HepG2 (cell line): ENCODE results near the gene NOL4L. TPM values are rescaled to one million over a fixed set of nuclear protein-coding genes. Genes with fewer than 3 reads are reported as not detected.
A peak's percentile ranks its signal among the peaks of the same experiment; 100 is the strongest.

Experiments
- ATF4 ChIP-seq, 2 experiments: fragments of 450-650 bp in 1 of 2; sonication (generic) in 1 of 2; formaldehyde crosslinking; IDR thresholded peaks; 2 replicates each; pipeline versions ENCODE4 v1.5.0 to v1.8.0; 2020 to 2022; ENCODE audit warnings: mild to moderate bottlenecking in 1 of 2, missing genetic modification reagents in 1 of 2
- FLYWCH1 ChIP-seq: sonication (generic); formaldehyde crosslinking; IDR thresholded peaks from 2 replicates; pipeline ENCODE4 v1.8.1; 2023; ENCODE audit warnings: mild to moderate bottlenecking, missing genetic modification reagents
- MED8 ChIP-seq: sonication (generic); formaldehyde crosslinking; IDR thresholded peaks from 2 replicates; pipeline ENCODE4 v1.8.1; 2023; ENCODE audit warnings: mild to moderate bottlenecking, missing genetic modification reagents; ENCODE audit not compliant: insufficient replicate concordance
- MXI1 ChIP-seq: IDR thresholded peaks from 3 replicates; pipeline ENCODE4 v1.6.1; 2012; ENCODE audit warnings: low read depth, low read length, inconsistent platforms, borderline replicate concordance
- NFKBIZ ChIP-seq: IDR thresholded peaks from 2 replicates; pipeline ENCODE4 v1.6.1; 2018; ENCODE audit warnings: missing genetic modification reagents, missing compliant biosample characterization
- RFXANK ChIP-seq: IDR thresholded peaks from 2 replicates; pipeline ENCODE4 v1.6.1; 2016
- STAT5B ChIP-seq: sonication (generic); formaldehyde crosslinking; IDR thresholded peaks from 2 replicates; pipeline ENCODE4 v1.4.0; 2020; ENCODE audit warnings: missing genetic modification reagents
- TFDP2 ChIP-seq: sonication (generic); formaldehyde crosslinking; IDR thresholded peaks from 2 replicates; pipeline ENCODE4 v1.4.0; 2020; ENCODE audit warnings: missing genetic modification reagents
- ZBTB1 ChIP-seq: sonication (generic); formaldehyde crosslinking; IDR thresholded peaks from 2 replicates; pipeline ENCODE4 v1.4.0; 2020; ENCODE audit warnings: missing genetic modification reagents, borderline replicate concordance
- ZNF251 ChIP-seq: sonication (generic); formaldehyde crosslinking; IDR thresholded peaks from 2 replicates; pipeline ENCODE4 v1.9.0; 2021; ENCODE audit warnings: mild to moderate bottlenecking, missing genetic modification reagents
- ZNF318 ChIP-seq: sonication (generic); formaldehyde crosslinking; IDR thresholded peaks from 2 replicates; pipeline ENCODE4 v1.4.0; 2020; ENCODE audit warnings: mild to moderate bottlenecking, missing genetic modification reagents
- ZNF33B ChIP-seq: sonication (generic); formaldehyde crosslinking; IDR thresholded peaks from 2 replicates; pipeline ENCODE4 v1.5.1; 2020; ENCODE audit warnings: mild to moderate bottlenecking, missing genetic modification reagents
- ZNF354B ChIP-seq: sonication (generic); formaldehyde crosslinking; IDR thresholded peaks from 2 replicates; pipeline ENCODE4 v1.8.0; 2022; ENCODE audit warnings: mild to moderate bottlenecking, missing genetic modification reagents
- ZNF557 ChIP-seq: sonication (generic); formaldehyde crosslinking; IDR thresholded peaks from 2 replicates; pipeline ENCODE4 v1.4.0; 2020; ENCODE audit warnings: missing genetic modification reagents
- ZNF746 ChIP-seq: sonication (generic); formaldehyde crosslinking; IDR thresholded peaks from 2 replicates; pipeline ENCODE4 v1.8.0; 2022; ENCODE audit warnings: mild to moderate bottlenecking, missing genetic modification reagents
- ZNF782 ChIP-seq: sonication (generic); formaldehyde crosslinking; IDR thresholded peaks from 2 replicates; pipeline ENCODE4 v1.4.0; 2020; ENCODE audit warnings: missing genetic modification reagents, mild to moderate bottlenecking, borderline replicate concordance
- ZNF850 ChIP-seq: sonication (generic); formaldehyde crosslinking; conservative IDR thresholded peaks from 2 replicates; pipeline ENCODE4 v1.9.0; 2021; ENCODE audit warnings: mild to moderate bottlenecking, missing genetic modification reagents
- ZSCAN12 ChIP-seq: sonication (generic); formaldehyde crosslinking; IDR thresholded peaks from 2 replicates; pipeline ENCODE4 v1.9.0; 2021; ENCODE audit warnings: mild to moderate bottlenecking, missing genetic modification reagents
- ZSCAN22 ChIP-seq: sonication (generic); formaldehyde crosslinking; IDR thresholded peaks from 2 replicates; pipeline ENCODE4 v1.4.0; 2020; ENCODE audit warnings: mild to moderate bottlenecking, missing genetic modification reagents
- polyA plus RNA-seq, 8 experiments: library from polyadenylated mRNA; depleted of rRNA in 3 of 8; stranded (reverse) in 7 of 8; unstranded in 1 of 8; fragments of >200 nt; fragmentation: Illumina TruSeq in 4 of 8; extraction: Trizol in 4 of 8; gene quantifications; 2 replicates each; pipeline versions ENCODE4 v1.2.1 to v1.2.3, GENCODE V29; 2011 to 2016; ENCODE audit warnings: low read depth in 4 of 8, missing spikeins in 1 of 8, mixed read lengths in 1 of 8; ENCODE audit not compliant: insufficient read depth in 1 of 8
- total RNA-seq, 5 experiments: library from RNA; depleted of rRNA; stranded (reverse); fragments of >200 nt; fragmentation: Illumina TruSeq; extraction: Trizol; gene quantifications; 2 replicates each; pipeline ENCODE4 v1.2.3, GENCODE V29; 2016; ENCODE audit warnings: low read depth in 1 of 5

NOL4L gene
- total and polyA plus RNA-seq, 2 of the 13 experiments (the other 11 are each of a cell fraction or from before 2014, with no cell fraction given): 16.6 to 35.4 TPM

GRCh38 chr20:32543570-32544259 is 41.4 kb downstream of the NOL4L start (continued):
- peak; percentile 97 for TF ChIP-seq ZNF318
- TF ChIP-seq MXI1: peak; percentile 74; the same call in 1 of the 3 replicates
- TF ChIP-seq ATF4 (CRISPR knock-in tag; IDR thresholded peaks at IDR 0.05): peak in 1 of 2 experiments; percentile 89; a peak in 2 of 4 replicates
- TF ChIP-seq ZBTB1 (CRISPR knock-in tag): no peak
- peak; percentile 99 for TF ChIP-seq MED8
- TF ChIP-seq ZNF850 (CRISPR knock-in tag): peak; percentile 97
- TF ChIP-seq FLYWCH1: no peak
- peak; percentile 97 for TF ChIP-seq ZNF557 (CRISPR knock-in tag)
- peak; percentile 94 for TF ChIP-seq ZNF33B (CRISPR knock-in tag)
- TF ChIP-seq RFXANK (CRISPR knock-in tag): peak; percentile 64; the same call in 1 of the 2 replicates
- peak; percentile 92 for TF ChIP-seq ZSCAN12 (CRISPR knock-in tag)
- TF ChIP-seq ZNF746: peak; percentile 99
- TF ChIP-seq NFKBIZ (CRISPR knock-in tag): peak; percentile 88; the same call in 1 of the 2 replicates
- TF ChIP-seq TFDP2 (CRISPR knock-in tag): peak; percentile 96
- TF ChIP-seq ZNF782 (CRISPR knock-in tag): peak; percentile 84; the same call in 1 of the 2 replicates
- TF ChIP-seq ZNF354B (CRISPR knock-in tag): no peak
- TF ChIP-seq STAT5B (CRISPR knock-in tag): peak; percentile 87
- 0 out of 2 replicates have a peak, but pooled peaks have one; percentile 94 for TF ChIP-seq ZNF251 (CRISPR knock-in tag)
- TF ChIP-seq ZSCAN22 (CRISPR knock-in tag): no peak; the same call in 1 of the 2 replicates
